Vagina (tissue), 2 donors: ENCODE results near the gene THTPA.

Experiments
- POLR2A ChIP-seq, 2 donors: fragments of 450-650 bp; IDR thresholded peaks; one replicate each; pipeline ENCODE4 v1.6.1; 2017; ENCODE audit warnings: antibody characterized with exemption in 2 of 2, mild to moderate bottlenecking in 2 of 2, moderate library complexity in 2 of 2
- POLR2AphosphoS5 ChIP-seq, 2 donors: sonication (generic); formaldehyde crosslinking; IDR thresholded peaks; one replicate each; pipeline ENCODE4 v1.9.0; 2017; ENCODE audit warnings: antibody characterized with exemption in 2 of 2, mild to moderate bottlenecking in 2 of 2, low read depth in 1 of 2; ENCODE audit not compliant: insufficient read depth in 1 of 2
- TF ChIP-seq, protein P1 (sequence below), 3 experiments: fragments of 450-650 bp in 2 of 3; fragments of 200-600 bp in 1 of 3; sonication (generic) in 1 of 3; IDR thresholded peaks; one replicate each; pipeline ENCODE4 v1.5.1; 2017 to 2019; ENCODE audit warnings: antibody characterized with exemption in 3 of 3, mild to moderate bottlenecking in 2 of 3, moderate library complexity in 2 of 3

DNA sequence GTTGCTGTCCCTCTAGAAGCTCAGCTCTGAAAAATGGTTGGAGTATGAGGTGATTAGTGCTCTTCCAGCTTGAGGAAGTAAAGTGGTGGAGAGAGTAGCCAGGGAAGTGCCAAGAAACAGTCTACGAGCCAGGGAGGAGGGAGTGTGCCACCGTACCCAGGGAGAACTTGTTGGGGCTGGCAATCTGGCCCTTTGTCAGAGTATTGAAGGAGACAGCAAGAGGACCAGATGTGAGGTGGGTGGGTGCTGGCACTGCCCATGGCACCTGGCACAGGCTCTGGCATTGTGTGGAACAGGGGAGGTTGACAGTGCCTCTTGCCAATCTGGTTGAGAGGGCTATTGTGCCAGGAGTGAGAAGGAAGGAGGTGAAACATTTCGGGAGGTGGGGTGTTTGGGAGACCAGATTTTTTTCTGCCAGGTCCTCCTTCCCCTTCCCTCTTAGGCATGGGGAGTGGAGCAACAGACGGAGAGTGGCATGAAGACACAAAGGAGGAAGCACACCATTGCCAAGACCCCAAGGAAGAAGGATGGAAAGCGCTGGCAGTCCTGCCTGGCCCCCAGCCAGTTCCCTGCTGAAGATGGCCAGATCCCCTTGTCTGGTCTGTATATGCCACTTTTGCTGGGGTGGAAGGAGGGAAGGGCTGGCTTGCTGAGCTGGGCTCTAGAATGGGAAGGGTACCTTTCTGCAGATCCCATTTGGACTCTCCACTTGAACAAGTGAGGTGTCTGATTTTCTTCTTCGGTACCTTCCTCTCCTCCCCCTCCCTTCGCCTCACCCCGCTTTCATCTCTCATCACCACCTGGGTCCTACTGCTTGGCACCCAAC is 42.0 kb upstream of the THTPA start:
- TF ChIP-seq, protein P1, sequence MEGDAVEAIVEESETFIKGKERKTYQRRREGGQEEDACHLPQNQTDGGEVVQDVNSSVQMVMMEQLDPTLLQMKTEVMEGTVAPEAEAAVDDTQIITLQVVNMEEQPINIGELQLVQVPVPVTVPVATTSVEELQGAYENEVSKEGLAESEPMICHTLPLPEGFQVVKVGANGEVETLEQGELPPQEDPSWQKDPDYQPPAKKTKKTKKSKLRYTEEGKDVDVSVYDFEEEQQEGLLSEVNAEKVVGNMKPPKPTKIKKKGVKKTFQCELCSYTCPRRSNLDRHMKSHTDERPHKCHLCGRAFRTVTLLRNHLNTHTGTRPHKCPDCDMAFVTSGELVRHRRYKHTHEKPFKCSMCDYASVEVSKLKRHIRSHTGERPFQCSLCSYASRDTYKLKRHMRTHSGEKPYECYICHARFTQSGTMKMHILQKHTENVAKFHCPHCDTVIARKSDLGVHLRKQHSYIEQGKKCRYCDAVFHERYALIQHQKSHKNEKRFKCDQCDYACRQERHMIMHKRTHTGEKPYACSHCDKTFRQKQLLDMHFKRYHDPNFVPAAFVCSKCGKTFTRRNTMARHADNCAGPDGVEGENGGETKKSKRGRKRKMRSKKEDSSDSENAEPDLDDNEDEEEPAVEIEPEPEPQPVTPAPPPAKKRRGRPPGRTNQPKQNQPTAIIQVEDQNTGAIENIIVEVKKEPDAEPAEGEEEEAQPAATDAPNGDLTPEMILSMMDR (IDR thresholded peaks at IDR 0.05) = no peak
- TF ChIP-seq POLR2A (IDR thresholded peaks at IDR 0.05) (no peak), POLR2AphosphoS5 (IDR thresholded peaks at IDR 0.05; ENCODE audit: insufficient read depth in 1 of 2, low read depth in 1 of 2) (no peak)
